Stimulated activated CD4-positive, alpha-beta T cell treated with anti-CD3 and anti-CD28 coated beads, Interleukin-2, amount 100 ng/mL, for 4 hours (primary cell): Measurements from ENCODE around the gene ABAT.
"Not testable (repeated sequence)": the region's sequence is repeated elsewhere in the genome, so short reads cannot be mapped to it uniquely, and the experiment has no call there.

ENCODE experiments used
- DNase-seq: peaks from one replicate; pipeline ENCODE4 v3.0.0-alpha.2; 2020; ENCODE audit warnings: low read depth

Gene ABAT

DNA sequence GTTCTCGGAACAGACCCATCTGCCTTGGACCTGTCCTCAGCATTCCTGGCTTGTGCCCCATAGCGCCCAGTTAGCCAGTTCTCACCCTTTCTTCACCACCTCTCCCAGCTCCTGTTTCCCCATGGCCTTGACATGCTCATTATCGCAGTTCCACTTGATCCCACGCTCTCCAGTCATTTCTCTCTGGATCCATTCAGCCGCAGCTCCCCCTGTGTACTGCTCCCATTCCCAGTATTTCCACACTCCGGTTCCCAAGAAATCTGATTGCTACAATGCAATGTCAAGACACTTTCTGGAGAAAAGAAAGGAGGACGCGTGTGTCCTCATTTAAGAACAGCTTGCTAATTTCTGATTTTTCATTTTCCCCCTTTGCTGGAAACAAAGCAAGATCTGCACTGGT, 67.7 kb downstream of the ABAT start:
- no peak for DNase-seq

- not testable (repeated sequence) for DNase-seq
These were observed 74.5 kb downstream of the ABAT start for GRCh38 chr16:8748944-8749343.

- DNase-seq = no peak
These were observed 77.3 kb downstream of the ABAT start for GRCh38 chr16:8751481-8752311.

GRCh38 chr16:8752706-8753105, 78.3 kb downstream of the ABAT start:
- no peak for DNase-seq

- no peak for DNase-seq
These were observed 79.1 kb downstream of the ABAT start for GRCh38 chr16:8753416-8754054.

DNA sequence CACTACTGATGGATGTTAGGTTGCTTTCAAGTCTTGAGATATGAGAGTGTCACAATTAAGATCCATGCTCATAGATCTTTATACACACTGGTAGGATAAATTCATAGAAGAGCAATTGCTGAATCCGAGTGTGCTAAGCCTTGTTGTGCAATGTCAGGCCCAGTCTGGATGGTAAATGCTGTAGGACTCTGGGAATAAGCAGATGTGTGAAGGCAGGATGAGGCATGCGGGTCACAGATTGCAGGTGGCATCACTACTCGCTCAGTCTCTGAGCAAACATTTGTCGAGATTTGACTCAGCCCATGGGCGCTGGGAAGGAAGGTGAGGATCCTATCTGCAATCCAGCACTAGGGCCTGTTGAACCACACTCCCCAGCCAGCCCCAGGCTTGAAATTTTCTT, 82.3 kb downstream of the ABAT start:
- DNase-seq = no peak

- no peak for DNase-seq
These were observed 83.6 kb downstream of the ABAT start for GRCh38 chr16:8758022-8758421.

DNA sequence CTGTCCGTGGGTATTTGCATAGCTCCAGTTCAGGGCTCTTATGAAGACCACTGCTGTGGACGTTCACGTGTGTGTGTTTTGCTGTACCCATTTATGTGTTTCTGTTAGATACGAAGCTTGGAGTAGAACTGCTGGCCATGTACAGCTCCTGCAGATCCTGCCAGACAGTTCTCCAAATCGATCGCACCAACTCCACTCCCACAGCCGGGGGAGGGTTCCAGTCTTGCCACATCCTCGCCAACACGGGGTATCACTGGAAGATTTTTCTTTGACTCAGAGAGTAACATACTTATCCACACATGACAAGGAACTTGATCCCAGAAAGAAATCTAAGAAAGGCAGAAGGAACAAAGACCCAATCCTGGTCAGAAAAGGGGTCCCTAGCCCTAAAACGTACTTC, 85.6 kb downstream of the ABAT start:
- DNase-seq = no peak

DNA sequence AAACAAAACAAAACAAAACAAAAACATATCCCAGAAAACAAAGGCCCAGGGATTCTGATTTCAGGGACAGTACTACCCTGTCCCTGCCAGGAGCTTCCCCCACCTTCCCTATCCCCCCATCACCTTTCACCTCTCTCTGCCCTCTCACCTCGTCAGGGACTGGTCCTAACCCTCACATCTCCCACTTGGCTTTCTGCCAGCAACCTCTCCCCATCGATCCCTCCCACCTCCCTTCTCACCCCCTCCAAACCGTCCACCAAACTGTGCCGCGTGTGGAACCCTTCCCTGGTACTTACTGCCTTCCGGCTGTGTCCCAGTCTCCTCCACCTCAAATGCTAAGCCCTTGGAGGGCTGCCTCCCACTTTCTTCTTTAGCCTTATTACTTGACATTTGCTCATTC, 86.7 kb downstream of the ABAT start:
- no peak for DNase-seq

- no peak for DNase-seq
These were observed 87.8 kb downstream of the ABAT start for GRCh38 chr16:8762254-8762653.

DNA sequence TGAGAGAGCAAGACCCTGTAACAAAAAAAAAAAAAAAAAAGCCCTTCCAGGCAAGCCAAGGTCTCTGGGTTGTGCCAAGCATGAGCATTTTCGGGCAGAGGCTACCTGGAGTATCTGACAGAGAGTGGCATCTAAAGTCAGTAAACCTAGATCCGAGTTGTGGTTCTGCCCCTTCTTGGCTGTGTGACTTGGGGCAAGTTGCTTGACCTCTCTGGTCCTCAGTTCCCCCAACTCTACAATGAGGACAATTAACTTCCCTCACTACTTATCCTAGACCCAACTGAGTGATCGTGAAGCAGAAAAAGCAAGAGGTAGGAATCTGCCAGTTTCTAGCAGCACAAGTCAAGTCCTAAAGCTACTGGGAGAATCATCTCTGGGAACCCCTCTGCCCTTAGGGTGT, 88.7 kb downstream of the ABAT start:
- no peak for DNase-seq

GRCh38 chr16:8763899-8764298, 89.5 kb downstream of the ABAT start:
- DNase-seq = no peak

GRCh38 chr16:8764525-8765250, 90.3 kb downstream of the ABAT start:
- DNase-seq = no peak

DNA sequence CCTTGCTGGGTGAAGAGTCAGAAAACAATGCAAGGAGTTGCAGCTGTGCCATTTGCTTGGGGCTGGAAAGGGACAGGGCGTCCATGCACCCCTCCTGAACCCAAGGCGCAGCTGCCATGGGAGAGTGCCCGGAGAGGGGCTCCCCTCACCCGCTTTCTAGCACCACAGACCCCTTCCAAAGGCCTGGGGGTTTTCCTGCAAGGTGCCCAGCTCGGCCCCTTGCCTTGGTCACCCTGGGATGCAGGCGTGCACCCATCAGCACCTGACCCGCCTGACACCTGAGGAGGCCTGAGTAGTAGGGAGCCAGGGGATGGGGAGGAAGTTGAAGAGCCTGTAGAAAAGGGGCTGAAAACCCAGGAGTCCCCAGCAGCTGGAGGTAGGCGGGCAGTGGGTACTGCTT, 92.8 kb downstream of the ABAT start:
- no peak for DNase-seq

DNA sequence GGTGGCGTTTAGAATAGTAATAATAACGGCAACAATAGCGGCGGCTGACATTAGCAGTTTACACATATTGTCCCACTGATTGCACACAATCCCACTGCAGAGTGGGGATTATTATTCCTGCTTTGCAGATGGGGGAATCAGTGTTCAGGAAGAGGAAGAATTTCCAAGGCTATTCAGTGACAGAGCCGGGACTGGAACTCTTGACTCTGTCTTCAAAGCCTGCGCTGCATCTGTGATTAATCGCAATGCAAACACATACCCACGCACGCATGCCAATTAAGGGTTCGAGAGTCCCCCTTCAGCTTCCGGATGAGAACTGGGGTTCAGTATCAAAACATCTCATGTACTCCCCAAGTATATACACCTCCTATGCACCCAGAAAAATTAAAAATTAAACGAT, 93.9 kb downstream of the ABAT start:
- no peak for DNase-seq

- no peak for DNase-seq
These were observed 94.3 kb downstream of the ABAT start for GRCh38 chr16:8768692-8769091.

- DNase-seq = no peak
These were observed 99.1 kb downstream of the ABAT start for GRCh38 chr16:8773537-8773936.

DNA sequence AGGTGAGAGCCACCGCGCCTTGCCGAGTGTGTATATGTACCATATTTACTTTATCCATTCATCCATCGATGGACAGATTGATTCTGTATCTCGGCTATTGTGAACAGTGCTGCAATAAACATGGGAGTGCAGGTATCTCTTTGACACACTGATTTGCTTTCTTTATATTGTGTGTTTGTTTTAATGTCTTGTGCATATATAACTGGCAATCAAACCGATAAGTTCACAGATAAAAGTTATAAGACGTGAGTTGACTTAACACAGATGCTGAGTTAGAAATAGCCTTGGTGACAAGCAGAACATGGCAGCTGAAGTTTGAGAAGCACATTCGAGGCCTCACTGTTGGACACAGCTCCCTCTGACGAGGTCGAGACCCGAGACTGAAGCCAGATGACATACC, 99.8 kb downstream of the ABAT start:
- DNase-seq = no peak

- no peak for DNase-seq
These were observed 100.9 kb downstream of the ABAT start for GRCh38 chr16:8775359-8775758.

- DNase-seq = no peak
These were observed 101.7 kb downstream of the ABAT start for GRCh38 chr16:8776129-8776584.

DNA sequence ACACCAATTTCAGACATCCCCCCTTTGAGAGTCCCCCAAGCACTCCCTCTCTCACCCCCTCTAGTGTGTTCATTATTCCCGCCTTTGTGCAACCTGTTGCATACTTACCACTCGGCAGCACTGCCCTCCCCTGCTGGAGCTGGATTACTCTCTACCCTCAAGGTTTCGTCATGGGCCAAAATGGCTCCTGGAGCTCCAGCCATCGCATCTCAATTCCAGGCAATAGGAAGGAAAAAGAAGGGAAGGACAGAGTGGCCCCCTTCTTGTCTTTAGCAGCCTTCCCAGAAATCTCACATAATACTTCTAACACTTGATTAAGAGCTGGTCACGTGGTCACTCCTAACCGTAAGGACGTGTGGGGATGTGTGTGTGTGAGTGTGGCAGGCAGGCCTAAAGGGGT, 102.8 kb downstream of the ABAT start:
- no peak for DNase-seq

DNA sequence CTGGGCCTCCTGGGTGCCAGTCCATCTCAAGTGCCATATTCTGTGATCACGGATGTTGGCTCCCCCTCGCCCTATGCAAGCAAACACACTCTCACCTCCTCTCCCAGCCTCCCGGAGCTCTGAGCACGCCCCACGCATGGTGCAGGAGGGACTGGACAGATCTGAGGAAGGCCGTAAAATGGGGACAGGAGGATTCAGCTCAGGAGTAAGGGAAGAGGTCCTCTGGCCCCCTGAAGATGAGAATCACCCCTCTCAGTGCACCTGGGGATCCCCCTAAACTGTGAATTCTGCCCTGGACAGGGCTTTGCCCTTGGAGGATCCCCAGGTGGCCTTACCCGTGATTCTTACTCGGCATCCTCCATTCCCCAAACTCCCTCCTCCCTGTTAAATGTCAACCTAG, 107.4 kb downstream of the ABAT start:
- DNase-seq = no peak

- no peak for DNase-seq
These were observed 108.3 kb downstream of the ABAT start for GRCh38 chr16:8782673-8783072.
